GM18511 (cell line): ENCODE results near the gene MCU.

ENCODE experiments used
- ATAC-seq: cut with Tn5 transposase; IDR thresholded peaks from one replicate; pipeline ENCODE4 v1.9.1; 2021; ENCODE audit warnings: mild to moderate bottlenecking, moderate library complexity; ENCODE audit not compliant: unreplicated experiment

Gene MCU

DNA sequence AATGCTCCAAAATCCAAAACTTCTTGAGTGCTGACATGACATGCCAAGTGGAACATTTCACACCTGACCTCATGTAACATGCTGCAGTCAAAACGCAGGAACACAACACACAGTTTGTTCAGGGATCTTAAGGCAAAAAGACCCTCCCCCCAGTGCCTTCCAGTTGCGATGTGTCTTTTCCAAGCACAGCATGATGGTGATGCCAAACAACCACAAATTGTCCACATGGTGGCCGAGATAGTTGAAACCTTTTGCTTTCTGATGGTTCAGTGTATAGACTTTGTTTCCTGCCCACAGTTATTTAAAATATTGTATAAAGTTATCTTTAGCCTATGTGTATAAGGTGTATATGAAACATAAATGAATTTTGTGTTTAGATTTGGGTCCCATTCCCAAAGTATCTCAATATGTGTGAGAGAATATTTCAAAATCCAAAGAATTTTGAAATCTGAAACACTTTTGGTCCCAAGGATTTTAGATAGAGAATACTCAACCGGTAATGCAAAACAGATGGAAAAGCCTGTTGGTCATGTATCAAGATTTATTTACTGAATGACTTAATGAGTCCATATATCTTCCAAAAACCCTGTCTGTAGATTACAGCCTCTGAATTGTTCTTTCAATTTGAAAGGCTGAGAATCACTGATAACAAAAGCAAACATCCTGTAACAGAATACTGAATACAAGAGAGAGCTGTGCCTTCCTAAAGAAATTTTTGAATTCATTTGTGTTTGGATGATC is 108.2 kb downstream of the MCU start:
- ATAC-seq = no peak

DNA sequence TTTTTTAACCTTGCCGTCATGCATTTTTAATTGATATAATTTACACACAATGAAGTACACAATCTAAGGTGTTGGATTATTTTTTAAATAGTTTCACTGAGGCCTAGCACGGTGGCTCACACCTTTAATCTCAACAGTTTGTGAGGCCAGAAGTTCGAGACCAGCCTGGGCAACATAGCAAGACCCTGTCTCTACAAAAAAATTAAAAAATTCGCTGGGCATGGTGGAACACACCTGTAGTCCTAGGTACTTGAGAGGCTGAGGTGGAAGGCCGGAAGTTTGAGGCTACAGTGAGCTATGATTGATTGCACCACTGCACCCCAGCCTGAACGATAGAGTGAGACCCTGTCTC is 108.8 kb downstream of the MCU start:
- no peak for ATAC-seq

DNA sequence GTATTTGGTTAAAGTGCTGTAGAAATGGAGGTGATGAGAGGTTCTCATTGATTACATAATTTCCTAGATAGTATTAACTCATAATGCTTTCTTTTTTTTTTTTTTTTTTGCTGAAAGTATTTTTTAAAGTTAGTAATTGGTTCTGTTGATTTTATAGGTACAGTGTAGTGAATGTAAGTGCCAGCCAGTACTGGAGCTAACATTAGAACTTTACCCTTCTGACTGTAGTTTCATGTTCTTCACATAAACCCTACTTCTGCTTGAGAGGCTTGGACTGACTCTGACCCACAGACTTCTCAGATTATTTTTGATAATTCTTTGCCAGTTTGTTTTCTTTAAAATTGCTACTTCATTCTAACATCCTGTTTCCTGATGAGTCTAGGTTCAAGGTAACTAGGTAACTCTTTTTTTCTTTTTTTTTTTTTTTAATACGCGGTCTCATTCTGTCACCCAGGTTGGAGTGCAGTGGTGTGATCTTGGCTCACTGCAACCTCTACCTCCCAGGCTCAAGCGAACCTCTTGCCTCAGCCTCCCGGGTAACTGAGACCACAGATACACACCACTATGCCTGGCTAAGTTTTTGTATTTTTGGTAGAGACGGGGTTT is 109.4 kb downstream of the MCU start:
- ATAC-seq = no peak

DNA sequence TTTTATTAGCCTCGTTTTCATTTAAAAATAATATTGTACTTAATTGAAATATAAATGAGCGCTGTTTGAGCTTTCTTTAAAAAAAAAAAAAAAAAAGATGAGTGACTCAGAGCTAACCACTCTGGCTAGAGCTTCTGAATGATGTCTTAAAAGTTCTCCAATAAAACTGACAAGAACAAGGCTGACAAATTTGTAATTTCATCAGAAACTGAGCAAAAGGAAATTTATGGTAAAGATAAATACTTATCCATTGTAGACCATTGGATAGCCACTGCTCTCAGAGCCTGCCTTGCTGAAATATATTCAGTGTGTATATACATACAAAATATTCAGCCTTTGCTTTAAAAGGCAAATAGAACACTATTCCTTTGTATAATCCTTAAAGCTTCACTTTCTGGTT is 110.4 kb downstream of the MCU start:
- no peak for ATAC-seq

DNA sequence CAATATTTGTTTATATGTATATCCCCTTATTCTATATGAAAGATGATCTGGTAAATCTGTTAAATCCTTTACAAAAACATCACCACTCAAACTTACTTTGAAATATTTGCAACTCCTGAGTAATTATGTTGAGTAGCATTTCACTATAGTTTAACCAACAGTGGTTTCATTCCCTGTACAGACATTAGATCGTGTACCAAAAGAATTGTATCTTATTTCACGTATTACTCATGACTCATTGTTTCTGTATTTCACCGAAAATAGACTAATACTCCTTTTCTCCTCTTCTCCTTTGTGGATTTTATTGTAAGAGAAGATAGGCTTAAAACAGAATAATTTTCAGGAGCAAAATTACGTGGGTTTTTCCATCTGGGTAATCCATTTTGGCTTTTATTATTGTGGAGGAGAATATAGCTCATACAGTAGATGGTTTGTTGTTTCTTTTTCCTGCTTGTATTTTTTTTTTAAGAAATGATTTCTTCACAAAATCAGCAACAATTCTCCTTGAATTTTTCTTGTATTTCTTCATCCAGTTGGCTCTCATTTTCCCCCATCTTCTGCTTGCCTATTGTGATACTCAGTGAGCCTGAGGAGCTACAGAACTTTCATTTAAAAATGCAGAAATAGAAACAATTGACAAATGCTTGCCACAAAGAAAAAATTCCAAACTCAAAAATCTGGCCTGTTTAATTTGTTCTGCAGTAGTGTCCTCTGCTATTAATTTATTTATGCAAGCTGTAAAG is 111.0 kb downstream of the MCU start:
- ATAC-seq = no peak

DNA sequence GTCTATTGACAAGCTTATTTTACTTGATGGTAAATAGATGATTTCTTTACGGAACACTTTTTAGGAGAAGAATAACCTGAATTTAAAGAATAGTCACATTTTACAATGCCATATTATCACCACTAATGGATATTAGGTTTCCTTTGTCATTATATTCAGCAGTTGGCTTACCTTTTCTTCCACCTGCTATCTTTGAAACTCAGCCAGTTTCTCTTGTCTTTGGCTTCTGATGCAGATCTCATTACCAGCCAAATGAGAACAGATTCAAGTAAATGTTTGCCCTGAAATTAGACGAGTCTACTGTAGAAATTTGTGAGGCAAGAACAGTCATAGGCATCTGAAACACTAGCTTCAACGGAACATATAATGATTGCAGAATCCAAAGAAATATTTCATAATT is 116.1 kb downstream of the MCU start:
- ATAC-seq = no peak

DNA sequence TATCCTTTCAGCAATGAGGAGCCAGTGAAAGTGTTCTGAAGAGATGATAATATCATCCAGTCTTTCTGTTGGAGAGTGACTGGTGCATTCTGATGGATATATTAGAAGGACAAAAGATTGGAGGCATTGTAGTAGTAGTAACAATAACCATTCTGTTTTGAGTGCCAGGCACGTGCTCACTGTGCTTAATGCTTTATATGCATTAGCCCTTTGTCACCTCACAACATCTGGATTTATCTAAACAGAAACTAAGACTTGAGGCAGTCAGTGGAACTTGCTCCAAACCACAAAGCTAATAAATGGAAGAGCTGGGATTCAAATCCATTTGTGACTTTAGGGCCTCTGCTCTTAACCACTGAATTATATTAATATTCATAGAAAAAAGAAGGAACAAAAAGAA is 117.1 kb downstream of the MCU start:
- ATAC-seq = no peak

DNA sequence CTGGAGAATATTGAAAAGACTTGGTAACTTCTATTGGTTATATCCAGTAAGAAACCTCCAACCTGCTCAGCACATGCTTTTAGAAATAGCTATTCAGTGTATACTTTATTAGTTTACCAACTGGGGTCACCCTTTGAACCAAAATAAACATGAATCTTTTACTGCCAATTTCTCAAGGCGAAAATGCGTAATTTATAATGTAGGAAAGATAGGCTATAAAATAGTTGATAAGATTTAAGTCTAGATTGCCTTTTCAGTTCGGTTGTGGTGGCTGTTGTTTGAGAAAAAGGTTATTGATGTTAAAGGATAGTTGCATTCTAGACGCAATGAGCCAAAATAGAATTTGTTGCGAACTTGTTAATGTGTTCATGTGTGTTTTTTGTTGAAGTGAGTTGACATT is 119.0 kb downstream of the MCU start:
- ATAC-seq = no peak

DNA sequence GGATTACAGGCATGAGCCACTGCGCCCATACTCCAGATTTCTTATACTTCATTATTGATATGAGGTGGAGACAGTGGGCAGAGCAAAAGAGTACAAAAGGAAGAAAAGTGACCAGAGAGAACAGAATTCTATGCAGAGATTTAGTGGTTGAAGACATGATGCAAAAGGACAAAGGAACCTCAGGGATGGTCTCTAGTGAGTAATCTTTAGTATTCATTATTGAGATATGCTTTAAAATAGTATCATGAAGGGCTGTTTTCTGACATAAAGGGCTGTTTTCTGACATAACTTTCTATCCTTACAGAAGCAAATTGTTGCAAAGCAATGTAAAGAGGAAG is 120.4 kb downstream of the MCU start:
- no peak for ATAC-seq

DNA sequence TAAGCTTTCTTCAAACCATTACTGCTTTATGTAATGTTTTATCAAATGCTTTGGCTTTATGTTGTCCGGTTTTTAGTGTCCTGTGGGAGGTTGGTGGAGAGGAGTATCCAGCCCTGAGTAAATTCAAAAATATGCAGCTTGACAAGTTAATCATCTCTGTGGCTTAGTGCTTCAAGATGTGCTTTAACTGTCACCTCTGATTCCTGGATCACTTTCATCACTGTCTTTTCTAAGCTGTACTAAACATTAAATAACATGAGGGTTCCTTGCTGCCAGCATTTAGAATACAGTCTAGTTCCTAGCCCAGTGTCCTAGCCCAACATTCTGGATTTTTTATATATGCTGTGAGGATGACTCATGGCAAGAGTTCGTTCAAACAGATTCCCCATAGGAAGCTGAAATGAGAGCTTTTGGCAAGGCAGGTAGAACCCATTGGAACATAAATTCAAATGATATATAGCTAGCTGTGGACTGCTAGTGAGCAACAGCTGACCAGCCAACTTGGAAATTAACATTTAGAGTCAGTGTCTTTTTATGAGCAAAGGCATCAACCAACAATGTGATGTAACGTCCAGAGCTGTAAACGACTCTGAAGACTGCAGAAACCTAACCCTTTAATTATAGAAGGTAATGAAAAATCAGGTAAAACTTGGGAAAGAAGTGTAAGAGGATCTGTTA is 120.9 kb downstream of the MCU start:
- no peak for ATAC-seq

DNA sequence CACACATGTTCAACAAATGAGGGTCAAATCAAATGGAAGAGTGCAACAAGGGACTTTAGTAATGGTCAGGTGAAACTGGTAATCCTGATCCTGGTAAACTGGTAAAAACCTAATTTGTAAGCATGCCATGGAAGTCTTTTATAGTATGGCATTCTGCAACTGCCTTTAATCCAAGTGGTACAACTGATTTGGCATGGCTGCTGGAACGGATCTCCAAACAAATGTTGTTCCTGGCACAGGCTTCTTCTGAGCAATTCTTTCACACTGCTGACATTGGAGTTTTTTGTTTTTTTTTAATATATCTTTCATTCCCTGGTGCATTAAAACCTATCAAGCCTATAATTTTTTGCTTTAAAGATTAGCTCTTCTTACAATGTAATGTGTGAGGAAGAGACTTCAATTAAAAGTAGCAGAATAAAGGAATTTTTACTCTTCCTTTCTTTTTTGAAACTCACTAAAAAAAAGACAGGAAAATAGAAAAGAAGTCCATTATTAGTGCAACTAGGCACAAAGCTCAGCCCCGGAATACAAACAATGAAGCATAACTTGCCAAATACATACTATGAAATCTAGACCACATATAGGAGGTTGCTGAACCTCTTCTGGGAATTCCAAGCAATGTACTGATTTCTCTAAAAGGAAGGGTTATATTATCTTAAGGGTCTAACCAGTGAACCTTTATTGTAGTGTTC is 122.3 kb downstream of the MCU start:
- no peak for ATAC-seq

DNA sequence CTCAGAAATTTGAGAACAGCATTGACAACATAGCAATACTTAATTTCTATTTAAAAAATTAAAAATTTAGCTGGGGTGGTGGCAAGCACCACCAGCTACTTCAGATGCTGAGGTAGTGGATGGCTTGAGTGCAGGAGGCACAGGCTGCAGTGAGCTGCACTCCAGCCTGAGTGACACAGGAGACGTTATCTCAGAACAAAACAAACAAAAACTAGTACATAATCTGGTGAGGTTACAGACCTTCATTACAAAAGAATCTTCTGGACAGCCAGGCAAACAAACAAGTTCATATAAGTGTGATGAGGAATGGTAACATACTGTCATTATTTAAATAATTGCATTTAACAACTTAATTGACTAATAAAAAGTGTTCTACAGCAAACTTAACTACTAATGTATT is 124.6 kb downstream of the MCU start:
- no peak for ATAC-seq

DNA sequence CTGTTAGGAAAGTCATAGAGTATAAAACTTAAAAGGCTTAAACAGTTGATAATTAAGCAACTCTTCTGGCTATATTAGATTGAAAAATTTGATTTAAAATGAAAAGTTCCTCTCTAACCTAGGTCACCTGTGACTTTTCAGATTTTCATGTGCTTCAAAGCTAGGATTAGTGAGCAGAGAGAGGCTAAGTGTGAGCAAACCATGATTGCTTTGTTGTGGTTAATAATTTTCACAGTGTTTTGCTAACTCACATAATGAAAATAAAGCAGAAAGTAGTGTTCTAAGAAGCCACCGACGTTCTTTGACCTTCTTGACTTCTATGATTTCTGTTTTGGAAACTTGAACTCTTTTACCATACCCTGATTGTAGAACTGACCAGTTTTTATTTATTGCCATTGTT is 126.1 kb downstream of the MCU start:
- ATAC-seq = no peak

DNA sequence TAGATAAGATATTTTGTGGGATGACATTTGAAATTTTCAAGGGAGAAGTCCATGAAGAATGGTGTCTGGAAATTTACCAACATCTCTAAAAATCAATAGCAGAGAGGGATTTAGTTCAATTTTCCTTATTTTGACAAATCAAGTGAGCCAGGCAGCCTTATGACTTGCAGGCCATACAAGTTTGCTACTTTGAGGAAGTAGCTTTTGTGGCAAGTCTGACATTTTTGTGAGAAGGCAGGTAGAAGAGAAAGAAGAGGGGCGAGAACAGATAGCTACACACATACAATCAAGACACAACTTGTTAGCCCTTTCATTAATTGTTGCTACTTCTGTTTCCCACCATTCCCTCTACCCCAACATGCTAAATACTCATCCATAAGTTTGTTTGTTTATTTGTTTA is 127.1 kb downstream of the MCU start:
- ATAC-seq = no peak

DNA sequence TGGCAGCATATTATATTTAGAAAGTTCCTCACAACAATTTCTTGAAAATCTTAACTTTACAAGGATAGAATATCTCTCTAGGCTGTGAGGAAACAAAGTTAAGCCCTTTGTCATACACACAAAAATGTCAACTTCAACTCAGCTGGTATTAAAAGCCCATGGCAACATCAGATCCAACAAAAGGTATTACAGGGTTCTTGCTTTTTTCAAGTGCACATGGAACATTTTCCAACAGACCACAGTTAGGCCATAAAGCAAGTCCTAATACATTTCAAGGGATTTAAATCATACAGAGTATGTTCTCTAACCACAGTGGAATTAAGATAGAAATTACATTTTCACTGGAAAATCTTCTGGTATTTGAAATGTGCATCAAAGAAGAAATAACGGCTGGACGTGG is 129.7 kb downstream of the MCU start:
- ATAC-seq = no peak

DNA sequence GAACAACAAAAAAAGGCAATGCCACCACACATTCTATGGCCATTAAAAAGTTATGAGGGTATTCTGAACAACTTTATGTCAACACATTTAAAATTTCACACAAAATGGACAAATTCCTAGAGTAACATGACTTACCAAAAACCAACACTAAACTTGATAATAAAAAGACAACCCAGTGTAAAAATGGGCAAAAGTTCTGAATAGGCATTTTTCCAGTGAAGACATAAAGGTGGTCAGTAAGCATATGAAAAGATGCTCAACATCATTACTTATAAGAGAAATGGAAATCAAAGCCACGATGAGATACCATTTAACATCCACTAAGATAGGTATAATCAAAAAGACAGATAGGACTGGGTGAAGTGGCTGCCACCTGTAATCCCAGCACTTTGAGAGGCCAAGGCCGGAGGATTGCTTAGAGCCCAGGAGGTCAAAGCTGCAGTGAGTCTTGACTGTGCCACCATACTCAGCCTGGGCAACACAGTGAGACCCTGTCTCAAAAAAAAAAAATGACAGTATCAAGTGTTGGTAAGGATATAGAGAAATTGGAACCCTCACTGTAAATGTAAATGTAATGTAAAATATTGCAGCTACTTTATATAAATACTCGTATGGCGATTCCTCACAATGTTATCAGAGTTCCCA is 130.5 kb downstream of the MCU start:
- no peak for ATAC-seq

DNA sequence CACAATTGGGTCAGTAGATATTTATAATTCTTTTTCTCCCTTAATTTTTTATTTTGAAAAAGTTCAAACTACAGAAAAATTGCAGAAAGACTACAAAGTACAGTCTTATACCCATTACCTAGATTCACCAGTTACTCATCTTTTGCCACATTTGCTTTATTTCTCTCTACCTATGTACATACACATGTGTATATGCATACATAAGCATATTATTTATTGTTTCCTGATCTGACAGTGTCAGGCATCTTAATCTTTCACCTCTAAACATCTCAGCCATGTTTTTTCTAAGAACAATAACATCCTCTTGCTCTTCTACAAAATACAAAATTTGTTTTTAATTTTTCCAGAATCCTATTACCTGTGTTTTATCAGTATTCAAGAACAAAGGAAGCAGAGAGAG is 133.2 kb downstream of the MCU start:
- ATAC-seq = no peak

DNA sequence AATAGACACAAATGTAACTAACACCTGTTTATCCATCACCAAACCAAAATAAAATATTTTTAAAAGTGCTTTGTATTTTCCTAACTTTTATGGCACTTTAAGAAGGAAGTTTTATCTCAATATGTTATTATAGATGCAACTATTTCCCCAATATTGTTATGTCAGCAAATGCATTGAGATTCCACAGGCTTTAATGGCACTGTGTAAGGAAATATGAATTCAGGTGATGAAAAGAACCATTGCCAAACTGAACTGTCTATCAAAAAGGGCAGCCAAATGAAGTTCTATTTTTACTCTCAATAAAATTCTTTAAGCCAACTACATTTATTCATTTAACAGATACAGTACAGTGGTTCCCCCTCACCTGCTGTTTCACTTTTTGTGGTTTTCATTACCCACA is 134.4 kb downstream of the MCU start:
- ATAC-seq = no peak

DNA sequence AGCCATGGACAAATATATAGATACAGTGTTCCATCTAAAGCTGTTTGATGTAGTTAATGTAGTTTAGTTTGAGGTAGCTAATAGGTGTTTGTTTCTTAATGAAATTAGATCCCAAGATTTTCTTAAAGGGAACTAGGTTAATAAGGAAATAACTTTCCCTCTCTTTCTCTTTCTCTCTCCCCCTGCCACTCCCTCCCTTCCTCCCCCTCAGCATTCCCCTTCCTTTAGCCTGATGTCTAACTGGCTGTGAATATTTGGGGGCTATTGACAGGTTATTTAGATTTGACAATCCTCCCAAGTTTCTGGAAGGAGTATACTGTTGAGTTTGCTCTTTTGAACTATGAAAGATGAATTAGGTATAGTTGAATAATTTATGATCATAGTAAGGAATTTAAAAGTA is 136.4 kb downstream of the MCU start:
- no peak for ATAC-seq

DNA sequence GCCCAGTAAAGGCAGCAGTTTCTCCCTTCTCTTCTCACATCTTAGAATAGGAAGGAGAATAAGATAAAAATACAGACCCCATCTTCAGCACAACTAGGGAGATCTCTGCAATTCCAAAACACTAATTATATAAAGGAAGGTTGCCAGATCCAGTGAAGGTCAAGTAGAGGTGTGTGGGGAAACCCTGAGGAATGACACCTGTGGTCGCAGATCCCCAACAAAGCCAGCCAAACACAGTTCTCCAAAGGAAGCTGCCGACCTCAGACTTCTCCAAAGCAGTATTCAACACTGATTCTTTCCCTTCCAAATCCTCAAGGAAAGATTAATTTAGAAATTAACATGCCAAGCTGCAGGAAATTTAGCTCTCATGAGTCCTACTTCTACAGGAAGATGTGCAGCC is 138.7 kb downstream of the MCU start:
- ATAC-seq = no peak
